ENCODE measurements around the gene DTYMK.
"Not testable (repeated sequence)": the region's sequence is repeated elsewhere in the genome, so short reads cannot be mapped to it uniquely, and the experiment has no call there.

DTYMK gene, protein sequence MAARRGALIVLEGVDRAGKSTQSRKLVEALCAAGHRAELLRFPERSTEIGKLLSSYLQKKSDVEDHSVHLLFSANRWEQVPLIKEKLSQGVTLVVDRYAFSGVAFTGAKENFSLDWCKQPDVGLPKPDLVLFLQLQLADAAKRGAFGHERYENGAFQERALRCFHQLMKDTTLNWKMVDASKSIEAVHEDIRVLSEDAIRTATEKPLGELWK

GRCh38 chr2:241686650-241687425 is at the start of gene DTYMK:
TSS of gene DTYMK (minus strand) at chr2:241686815. CDS start at chr2:241686783, 32 bp downstream.
- peak; percentile 43 for DNase-seq

DNA sequence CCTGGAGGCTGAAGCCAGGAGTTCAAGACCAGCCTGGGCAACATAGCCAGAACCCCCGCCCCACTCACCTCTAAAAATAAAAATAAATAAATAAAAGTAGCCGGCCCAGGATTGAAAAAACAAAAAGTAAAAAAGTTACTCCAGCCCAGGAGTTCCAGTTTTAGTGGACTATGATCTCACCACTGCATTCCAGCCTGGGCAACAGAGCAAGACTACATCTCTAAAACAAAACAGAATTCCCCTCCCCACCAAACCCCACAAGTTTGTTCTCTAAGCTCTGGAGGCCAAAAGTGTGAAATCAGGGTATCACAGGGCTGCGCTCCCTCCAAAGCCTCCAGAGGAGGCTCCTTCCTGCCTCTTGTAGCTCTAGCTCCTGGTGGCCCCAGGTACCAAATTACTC is 49.5 kb upstream of the DTYMK start:
- no peak for DNase-seq

DNA sequence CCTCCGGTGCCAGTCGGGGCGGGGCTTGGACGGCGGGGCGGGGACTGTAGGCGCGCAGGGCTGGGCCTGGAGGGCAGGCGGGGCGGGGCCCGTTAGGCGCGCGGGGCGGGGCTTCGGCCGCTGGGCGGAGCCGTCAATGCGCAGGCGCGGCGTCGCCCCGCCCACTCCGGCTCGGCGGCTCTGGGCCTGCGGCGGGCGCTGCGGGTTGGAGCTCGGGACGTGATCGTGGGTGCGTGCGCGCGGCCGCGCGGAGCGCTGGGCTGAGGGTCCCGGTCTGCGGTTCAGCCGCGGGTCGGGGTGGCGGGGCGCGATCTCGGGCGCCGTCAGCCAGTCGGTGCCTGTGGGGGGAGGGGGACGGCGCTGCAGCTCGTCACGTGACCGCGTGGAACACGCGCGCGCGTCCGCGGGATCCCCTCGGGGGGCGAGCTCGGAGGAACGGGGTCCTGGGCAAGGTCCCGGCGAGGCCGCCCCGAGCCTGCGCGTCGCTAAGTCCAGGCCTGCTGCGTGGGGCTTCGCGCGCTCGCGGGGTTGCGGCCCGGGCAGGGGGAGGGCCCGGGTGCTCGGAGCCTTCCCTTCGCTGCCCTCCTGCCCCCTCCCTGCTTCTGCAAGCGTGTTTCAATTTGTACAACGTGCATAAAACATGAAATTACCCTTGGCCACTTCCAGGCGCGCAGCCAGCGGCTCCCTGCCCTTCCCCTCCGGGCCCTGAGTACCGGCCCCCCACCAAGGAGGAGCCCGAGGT is 48.0 kb upstream of the DTYMK start, which contains the start of gene D2HGDH:
Gene D2HGDH (plus strand): TSS at position 164 of the 742 bp plus-strand sequence. CDS start 595 bp downstream, outside the sequence.
- peak; percentile 38 for DNase-seq

- no peak for DNase-seq
Measured at GRCh38 chr2:241734208-241734466, 47.5 kb upstream of the DTYMK start.

DNA sequence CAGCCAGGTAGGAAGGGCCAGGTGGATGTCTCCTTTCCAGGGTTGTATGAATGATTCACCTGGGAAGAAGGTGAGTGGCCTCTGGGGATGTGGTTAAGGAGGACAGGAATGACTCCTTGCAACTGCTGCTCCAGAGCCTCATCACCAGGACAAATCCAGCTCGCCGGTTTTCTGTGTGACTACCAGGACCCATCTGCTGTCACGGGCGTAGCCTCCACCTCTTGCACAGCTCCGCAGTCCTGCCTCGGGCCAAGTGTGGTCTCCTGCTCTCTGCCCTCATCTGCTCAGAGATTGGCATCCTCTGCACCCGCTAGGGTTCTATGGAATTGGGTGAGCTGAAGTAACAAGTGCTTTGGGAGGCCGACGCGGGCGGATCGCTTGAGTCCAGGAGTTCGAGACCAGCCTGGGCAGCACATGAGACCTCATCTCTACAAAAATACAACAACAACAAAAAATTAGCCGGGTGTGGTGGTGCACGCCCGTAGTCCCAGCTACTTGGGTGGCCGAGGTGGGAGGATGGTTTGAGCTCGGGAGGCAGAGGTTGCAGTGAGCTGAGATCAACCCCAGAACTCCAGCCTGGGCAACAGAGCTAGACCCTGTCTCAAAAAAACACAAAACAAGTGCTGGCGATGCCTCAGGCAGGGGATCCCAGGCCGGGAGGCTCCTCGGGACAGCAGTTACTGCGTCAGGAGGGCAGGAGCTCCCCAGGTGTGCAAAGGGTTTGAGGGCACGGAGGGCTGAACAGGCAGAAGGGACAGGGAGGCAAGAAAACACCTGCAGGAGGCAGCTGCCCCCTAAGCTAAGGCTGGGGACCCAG is 47.0 kb upstream of the DTYMK start:
- DNase-seq: no peak

- DNase-seq: not testable (repeated sequence)
Measured at GRCh38 chr2:241732513-241733186, 46.0 kb upstream of the DTYMK start.

DNA sequence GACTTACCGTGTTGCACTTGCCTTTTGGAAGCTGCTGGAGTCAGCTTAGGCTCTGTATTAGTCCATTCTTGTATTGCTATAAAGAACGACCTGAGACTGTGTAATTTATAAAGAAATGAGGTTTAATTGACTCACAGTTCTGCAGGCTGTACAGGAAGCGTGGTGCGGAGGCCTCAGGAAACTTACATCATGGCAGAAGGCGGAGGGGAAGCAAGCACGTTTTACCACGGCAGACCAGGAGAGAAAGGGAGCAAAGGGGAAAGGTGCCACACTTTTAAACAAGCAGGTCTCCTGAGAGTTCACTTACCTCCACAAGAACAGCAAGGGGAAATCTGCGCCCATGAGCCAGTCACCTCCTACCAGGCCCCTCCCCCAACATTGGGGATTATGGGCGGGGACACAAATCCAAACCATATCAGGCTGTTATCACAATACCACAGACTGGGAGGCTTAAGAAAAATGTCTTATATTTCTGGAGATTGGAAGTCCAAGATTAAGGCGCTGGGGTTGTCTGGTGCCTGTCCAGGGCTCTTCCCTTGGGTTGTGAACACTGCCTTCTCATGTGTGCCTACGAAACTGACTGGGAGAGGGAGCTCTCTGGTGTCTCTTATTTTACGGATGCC is 44.2 kb upstream of the DTYMK start:
- DNase-seq: no peak

DNA sequence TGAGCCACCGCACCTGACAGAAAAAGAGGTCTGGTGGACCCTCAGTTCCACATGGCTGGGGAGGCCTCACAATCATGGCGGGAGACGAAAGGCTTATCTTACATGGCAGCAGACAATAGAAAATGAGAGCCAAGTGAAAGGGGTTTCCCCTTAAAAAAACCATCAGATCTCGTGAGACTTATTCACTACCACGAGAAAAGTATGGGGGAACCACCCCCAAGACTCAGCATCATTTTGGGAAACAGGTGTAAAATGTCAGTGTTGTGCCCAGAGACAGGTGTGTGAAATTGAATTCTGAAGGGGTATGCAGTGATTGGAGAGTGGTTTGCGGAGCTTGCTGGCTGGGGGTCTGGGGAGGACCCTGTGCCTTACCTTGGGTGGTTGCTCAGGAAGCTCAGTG is 43.3 kb upstream of the DTYMK start:
- DNase-seq: no peak

GRCh38 chr2:241728627-241729026 is 42.0 kb upstream of the DTYMK start:
- DNase-seq: no peak

GRCh38 chr2:241728000-241728399 is 41.4 kb upstream of the DTYMK start:
- no peak for DNase-seq

DNA sequence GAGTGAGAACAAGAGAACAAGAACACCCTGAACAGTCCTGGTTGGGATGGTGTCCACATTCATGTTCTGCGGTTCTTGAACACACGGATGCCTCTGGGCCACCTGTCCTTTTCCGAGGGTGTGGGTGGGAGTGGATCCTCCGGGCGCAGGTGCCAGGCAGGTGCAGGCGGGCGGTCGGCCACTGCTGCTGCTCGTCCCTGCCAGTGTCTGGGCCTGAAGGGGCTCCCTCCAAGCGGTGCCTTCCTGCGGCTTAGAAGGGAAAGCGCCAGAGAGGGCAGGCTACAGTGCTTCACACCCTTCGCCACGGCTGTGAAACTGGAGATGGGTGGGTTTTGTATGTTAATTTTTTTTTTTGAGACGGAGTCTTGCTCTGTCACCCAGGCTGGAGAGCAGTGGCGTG is 39.8 kb upstream of the DTYMK start:
- DNase-seq: no peak

DNA sequence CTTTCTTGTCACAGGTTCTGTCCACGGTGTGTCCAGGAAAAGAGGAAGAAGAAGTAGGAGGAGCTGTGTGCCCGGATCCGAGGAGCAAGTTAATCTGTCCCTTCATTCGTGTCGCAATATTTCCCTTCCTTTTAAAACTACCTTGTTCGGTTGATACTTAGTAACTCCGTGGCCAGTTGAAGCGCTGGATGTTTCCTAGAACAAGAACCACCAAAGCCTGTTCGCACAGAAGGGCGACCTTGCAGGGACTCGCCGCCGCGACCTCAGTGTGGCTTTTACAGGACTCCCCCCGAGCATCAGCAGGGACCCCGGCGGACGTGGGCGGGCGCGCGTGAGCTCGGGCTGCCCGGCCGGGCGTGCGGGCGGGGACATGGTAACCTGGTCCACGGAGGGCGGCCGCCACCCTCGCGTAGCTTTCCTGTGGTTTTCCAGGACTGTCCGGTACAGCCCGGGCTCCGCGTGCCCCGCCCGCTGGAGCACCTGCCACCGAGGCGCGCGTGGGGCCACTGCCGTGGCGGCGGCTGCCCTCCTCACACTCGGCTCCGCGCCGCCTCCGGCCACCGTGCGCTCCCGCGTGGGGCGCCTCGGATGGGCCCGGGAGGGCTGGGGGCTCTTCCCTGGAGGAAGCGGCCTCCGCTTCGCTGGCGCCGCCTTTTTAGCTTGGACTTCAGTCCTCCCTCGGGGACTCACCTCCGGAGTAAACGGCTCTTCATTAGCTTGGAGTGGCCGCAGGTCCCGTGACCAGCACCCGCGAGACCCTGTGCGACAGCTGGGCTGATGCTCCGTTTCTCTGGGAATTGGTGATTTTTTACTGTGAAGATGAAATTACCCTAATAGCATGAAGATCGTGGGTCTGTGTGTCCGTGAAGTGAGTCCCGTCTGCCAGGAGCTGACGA is 38.6 kb upstream of the DTYMK start:
- DNase-seq: no peak

GRCh38 chr2:241724259-241724974 is 37.8 kb upstream of the DTYMK start:
- DNase-seq: no peak

GRCh38 chr2:241722896-241723454 is 36.4 kb upstream of the DTYMK start:
- DNase-seq: no peak

- DNase-seq: no peak
Measured at GRCh38 chr2:241721852-241722251, 35.2 kb upstream of the DTYMK start.

- no peak for DNase-seq
Measured at GRCh38 chr2:241720560-241720959, 33.9 kb upstream of the DTYMK start.

DNA sequence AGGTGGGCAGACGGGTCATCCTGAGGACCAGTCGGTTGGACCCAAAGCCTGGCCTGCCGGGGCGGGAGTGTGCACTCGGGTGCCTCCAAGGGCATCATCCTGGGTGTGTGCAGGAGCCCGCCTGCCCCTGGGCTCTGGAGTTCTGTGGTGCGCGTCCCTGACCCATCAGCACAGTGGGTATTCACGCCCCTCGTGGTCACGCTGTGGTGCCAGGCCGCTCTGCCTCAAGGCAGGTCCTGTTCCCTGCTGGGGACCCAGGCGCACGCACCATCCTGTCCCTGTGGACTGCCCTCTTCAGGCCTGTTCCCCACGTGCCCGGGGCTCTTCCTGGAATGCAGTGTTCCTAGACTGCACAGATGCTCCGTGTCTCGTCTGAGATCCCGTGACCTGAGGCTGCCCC is 33.5 kb upstream of the DTYMK start:
- no peak for DNase-seq

- no peak for DNase-seq
Measured at GRCh38 chr2:241719093-241719492, 32.5 kb upstream of the DTYMK start.

DNA sequence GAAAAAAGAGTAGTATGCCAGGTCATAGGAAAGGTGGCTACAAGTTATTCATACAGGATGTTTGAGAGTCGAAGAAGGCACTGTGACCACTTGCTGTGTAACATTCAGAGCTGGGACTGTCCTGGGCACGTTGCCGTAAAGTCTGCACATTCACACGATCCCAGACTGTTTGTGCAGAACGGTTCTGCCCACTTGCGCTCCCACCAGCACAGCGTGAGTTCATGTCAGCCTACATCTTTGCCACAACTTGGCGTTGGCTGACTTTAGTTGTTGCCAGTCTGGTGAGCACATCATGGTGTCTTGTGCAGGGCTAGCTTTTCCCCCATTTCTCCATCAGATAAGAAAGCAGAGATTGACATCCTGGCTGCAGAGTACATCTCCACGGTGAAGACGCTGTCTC is 22.3 kb upstream of the DTYMK start:
- no peak for DNase-seq

DNA sequence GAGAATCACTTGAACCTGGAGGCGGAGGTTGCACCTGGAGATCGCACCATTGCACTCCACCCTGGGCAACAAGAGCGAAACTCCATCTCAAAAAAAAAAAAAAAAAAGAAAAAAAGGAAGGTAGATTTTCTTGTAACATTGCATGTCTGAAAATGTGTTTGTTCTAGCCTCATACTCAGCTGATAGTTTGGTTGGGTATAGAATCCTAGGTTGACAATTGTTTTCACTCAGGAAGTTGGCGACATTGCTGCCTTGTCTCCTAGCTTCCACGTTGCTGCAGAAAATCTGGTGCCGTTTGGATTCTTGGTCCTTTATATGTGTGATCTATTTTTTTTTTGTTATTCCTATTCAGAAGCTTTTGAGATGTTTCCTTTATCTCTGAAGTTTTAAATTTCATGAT is 19.9 kb upstream of the DTYMK start:
- no peak for DNase-seq

Data from NCI-H1436 treated with DMSO at 0.1 percent for 48 hours (cell line).